H1 (cell line): ENCODE data around the gene FCER1A. TPM values are rescaled to one million over a fixed set of nuclear protein-coding genes. Genes with fewer than 3 reads are reported as not detected.

Experiments used
- RNF2 ChIP-seq: fragments of 200-900, 300-1000 bp; sonication (generic); IDR thresholded peaks from 2 replicates; pipeline ENCODE4 v1.7.1; 2016; ENCODE audit warnings: borderline replicate concordance, low read depth, mild to moderate bottlenecking, antibody characterized with exemption, low read length; ENCODE audit not compliant: poor library complexity, severe bottlenecking; ENCODE audit errors: missing control alignments
- polyA plus RNA-seq, 7 experiments: library from polyadenylated mRNA; depleted of rRNA in 3 of 7; stranded (reverse) in 5 of 7; unstranded in 2 of 7; fragments of >200 nt in 5 of 7; fragments of 200-250 nt in 2 of 7; gene quantifications; 1 replicate in 5 of 7; 2 replicates in 1 of 7; 4 replicates in 1 of 7; pipeline versions ENCODE4 v1.2.1 to v1.2.3, GENCODE V29; 2011 to 2013; ENCODE audit warnings: missing spikeins in 2 of 7, mixed read lengths in 2 of 7
- total RNA-seq: library from RNA; stranded (reverse); fragmentation: NEBNext Ultra II Directional; extraction: Animal tissue kit (Norgen Biotek cat#: 25700); gene quantifications from 2 replicates; pipeline ENCODE4 v1.2.1, GENCODE V29; 2021

Gene FCER1A
- total and polyA plus RNA-seq, 2 of the 8 experiments (the other 6 are each of a cell fraction or from before 2014, with no cell fraction given), result not detected

GRCh38 chr1:159275891-159276290 lies 26.2 kb upstream of the FCER1A start (continued):
- TF ChIP-seq RNF2, result no peak
